ENCODE data around the gene FOXA1. TPM values are rescaled to one million over a fixed set of nuclear protein-coding genes. Genes with fewer than 3 reads are reported as not detected.

FOXA1 gene
- total and polyA plus RNA-seq, 9 of the 15 experiments (the other 6 are each of a cell fraction or from before 2014, with no cell fraction given) = 0.20 to 3.0 (median 1.3) TPM

GRCh38 chr14:37641117-37641516 is 46.1 kb upstream of the FOXA1 start:
- ATAC-seq (no peak), DNase-seq (ENCODE audit: extremely low read depth in 1 of 4, low spot score in 3 of 4) (no peak), FAIRE-seq (no peak)
- Histone ChIP-seq H3K4me3 (no peak overlapping the region), H2AFZ (ENCODE audit: low read depth, low read length) (no peak overlapping the region), H3K9me1 (ENCODE audit: control insufficient read depth, insufficient read depth, low read length) (no peaks in the 10 kb centered on the region), H3K4me2 (ENCODE audit: insufficient read depth, low read length) (no peak overlapping the region), H3K27me3 (ENCODE audit: control insufficient read depth in 2 of 2, insufficient read depth in 2 of 2, low read length in 2 of 2) (no peaks in the 10 kb centered on the region), H3K4me1 (replicated peaks in 1 of 2; ENCODE audit: control insufficient read depth in 2 of 2, insufficient read depth in 2 of 2, low read length in 2 of 2) (no peaks in the 10 kb centered on the region), H4K20me1 (replicated peaks; ENCODE audit: control insufficient read depth, insufficient read depth, low read length) (no peaks in the 10 kb centered on the region), H3K79me2 (ENCODE audit: control insufficient read depth, insufficient read depth, low read length) (no peaks in the 10 kb centered on the region), H3K9ac (ENCODE audit: insufficient read depth in 1 of 2, low read depth in 2 of 2, low read length in 2 of 2) (no peak overlapping the region), H3K27ac (ENCODE audit: extremely low read depth, low read depth, low read length) (no peak overlapping the region), H3K9me3 (replicated peaks; ENCODE audit: control insufficient read depth, insufficient read depth, low read depth, low read length) (no peaks in the 10 kb centered on the region), H3K36me3 (ENCODE audit: control insufficient read depth, insufficient read depth, low read length) (no peaks in the 10 kb centered on the region)
- in situ Hi-C loops (cut with MboI) = no loop called here
- ChIA-PET CTCF (ENCODE audit: low intra/inter-chr PET ratio) (no interaction called here), POLR2A (no interaction called here)
- intact Hi-C loops (cut with micrococcal nuclease) = no loop called here
- 0% methylated on average over 1 of the region's 1 CpG for WGBS (ENCODE audit: insufficient coverage, low coverage, missing lambda C conversion rate)
- TF ChIP-seq ATF4 (CRISPR knock-in tag; IDR thresholded peaks at IDR 0.05) (no peak), ZNF407 (IDR thresholded peaks at IDR 0.05; ENCODE audit: low read depth) (no peak), SIX5 (IDR thresholded peaks at IDR 0.05; ENCODE audit: borderline replicate concordance in 1 of 2, insufficient read depth in 1 of 2, low read depth in 1 of 2, low read length in 2 of 2) (no peak), SAFB2 (IDR thresholded peaks at IDR 0.05; ENCODE audit: borderline replicate concordance, low read depth, low read length, severe bottlenecking) (no peak)
- no TSS peak for BruUV-seq (replicated peaks)
